Measurements from ENCODE around the gene IP6K3.

IP6K3 gene

GRCh38 chr6:33673851-33674250 lies 72.9 kb downstream of the IP6K3 start:
- H2AFZ ChIP-seq (ENCODE audit: low read depth, low read length): no peak overlapping the region
- no peak overlapping the region for H3K27ac ChIP-seq (ENCODE audit: low read length)
- H4K20me1 ChIP-seq (ENCODE audit: insufficient read depth, low read length): no peaks in the 10 kb centered on the region
- no peaks in the 10 kb centered on the region for H3K9me3 ChIP-seq (ENCODE audit: insufficient read depth, low read length)
- H3K27me3 ChIP-seq (ENCODE audit: low read depth, low read length): no peaks in the 10 kb centered on the region
- H3K79me2 ChIP-seq (ENCODE audit: low read length): no peaks in the 10 kb centered on the region
- TF ChIP-seq EZH2phosphoT487 (IDR thresholded peaks at IDR 0.05; ENCODE audit: low read depth): no peak
- TF ChIP-seq, protein P1, sequence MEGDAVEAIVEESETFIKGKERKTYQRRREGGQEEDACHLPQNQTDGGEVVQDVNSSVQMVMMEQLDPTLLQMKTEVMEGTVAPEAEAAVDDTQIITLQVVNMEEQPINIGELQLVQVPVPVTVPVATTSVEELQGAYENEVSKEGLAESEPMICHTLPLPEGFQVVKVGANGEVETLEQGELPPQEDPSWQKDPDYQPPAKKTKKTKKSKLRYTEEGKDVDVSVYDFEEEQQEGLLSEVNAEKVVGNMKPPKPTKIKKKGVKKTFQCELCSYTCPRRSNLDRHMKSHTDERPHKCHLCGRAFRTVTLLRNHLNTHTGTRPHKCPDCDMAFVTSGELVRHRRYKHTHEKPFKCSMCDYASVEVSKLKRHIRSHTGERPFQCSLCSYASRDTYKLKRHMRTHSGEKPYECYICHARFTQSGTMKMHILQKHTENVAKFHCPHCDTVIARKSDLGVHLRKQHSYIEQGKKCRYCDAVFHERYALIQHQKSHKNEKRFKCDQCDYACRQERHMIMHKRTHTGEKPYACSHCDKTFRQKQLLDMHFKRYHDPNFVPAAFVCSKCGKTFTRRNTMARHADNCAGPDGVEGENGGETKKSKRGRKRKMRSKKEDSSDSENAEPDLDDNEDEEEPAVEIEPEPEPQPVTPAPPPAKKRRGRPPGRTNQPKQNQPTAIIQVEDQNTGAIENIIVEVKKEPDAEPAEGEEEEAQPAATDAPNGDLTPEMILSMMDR (IDR thresholded peaks at IDR 0.05; ENCODE audit: low read depth, low read length): no peak
- no peak overlapping the region for H3K4me2 ChIP-seq (ENCODE audit: low read length)
- peaks cover 6% of the 10 kb centered on the region for H3K36me3 ChIP-seq (replicated peaks; ENCODE audit: low read depth, low read length)
- H3K4me1 ChIP-seq (ENCODE audit: low read length): no peaks in the 10 kb centered on the region
- no peak overlapping the region for H3K4me3 ChIP-seq (ENCODE audit: low read length)
- H3K9ac ChIP-seq (ENCODE audit: low read length): no peak overlapping the region

- Histone ChIP-seq H3K36me3 (replicated peaks; ENCODE audit: low read depth, low read length) (peaks cover 6% of the 10 kb centered on the region), H2AFZ (ENCODE audit: low read depth, low read length) (no peak overlapping the region), H3K4me2 (ENCODE audit: low read length) (no peak overlapping the region), H3K4me3 (ENCODE audit: low read length) (no peak overlapping the region), H3K79me2 (ENCODE audit: low read length) (no peaks in the 10 kb centered on the region), H4K20me1 (ENCODE audit: insufficient read depth, low read length) (no peaks in the 10 kb centered on the region), H3K4me1 (ENCODE audit: low read length) (no peaks in the 10 kb centered on the region), H3K9ac (ENCODE audit: low read length) (no peak overlapping the region), H3K27me3 (ENCODE audit: low read depth, low read length) (no peaks in the 10 kb centered on the region), H3K9me3 (ENCODE audit: insufficient read depth, low read length) (no peaks in the 10 kb centered on the region), H3K27ac (ENCODE audit: low read length) (no peak overlapping the region)
- TF ChIP-seq, protein P1 (IDR thresholded peaks at IDR 0.05; ENCODE audit: low read depth, low read length): no peak
- TF ChIP-seq EZH2phosphoT487 (IDR thresholded peaks at IDR 0.05; ENCODE audit: low read depth): no peak
These were observed 73.9 kb downstream of the IP6K3 start for GRCh38 chr6:33672808-33673207.

DNA sequence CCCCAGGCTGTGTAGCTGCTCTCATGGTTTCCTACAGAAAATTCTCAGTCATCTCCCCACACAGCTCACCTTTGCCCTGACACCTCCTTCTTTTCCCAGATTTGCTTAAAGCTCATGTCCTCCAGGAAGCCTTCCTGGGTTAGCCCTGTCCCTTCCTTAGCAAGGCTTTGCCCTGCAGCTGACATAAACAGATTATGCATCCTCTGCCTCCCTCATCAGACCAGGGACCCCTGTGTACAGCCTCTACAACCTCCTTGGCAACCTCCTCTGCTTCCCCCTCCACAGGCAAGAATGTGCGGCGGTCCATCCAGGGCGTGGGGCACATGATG lies 75.0 kb downstream of the IP6K3 start:
- H3K27ac ChIP-seq (ENCODE audit: low read length): no peak overlapping the region
- no peaks in the 10 kb centered on the region for H3K27me3 ChIP-seq (ENCODE audit: low read depth, low read length)
- no peak overlapping the region for H3K4me2 ChIP-seq (ENCODE audit: low read length)
- no peak overlapping the region for H3K4me3 ChIP-seq (ENCODE audit: low read length)
- TF ChIP-seq, protein P1 (IDR thresholded peaks at IDR 0.05; ENCODE audit: low read depth, low read length): no peak
- TF ChIP-seq EZH2phosphoT487 (IDR thresholded peaks at IDR 0.05; ENCODE audit: low read depth): no peak
- no peaks in the 10 kb centered on the region for H3K79me2 ChIP-seq (ENCODE audit: low read length)
- H2AFZ ChIP-seq (ENCODE audit: low read depth, low read length): no peak overlapping the region
- no peaks in the 10 kb centered on the region for H3K9me3 ChIP-seq (ENCODE audit: insufficient read depth, low read length)
- H3K4me1 ChIP-seq (ENCODE audit: low read length): no peaks in the 10 kb centered on the region
- H3K9ac ChIP-seq (ENCODE audit: low read length): no peak overlapping the region
- peaks cover 6% of the 10 kb centered on the region for H3K36me3 ChIP-seq (replicated peaks; ENCODE audit: low read depth, low read length)
- no peaks in the 10 kb centered on the region for H4K20me1 ChIP-seq (ENCODE audit: insufficient read depth, low read length)

Measured in OCI-LY3 (cell line).